Cardiac muscle cell (in vitro differentiated cells and primary cell): ENCODE measurements around the gene TPD52L2. TPM values are rescaled to one million over a fixed set of nuclear protein-coding genes. Genes with fewer than 3 reads are reported as not detected.

ENCODE experiments used
- DNase-seq, 2 donors: peaks; one replicate each; pipeline versions ENCODE4 v3.0.0 to v3.0.0-alpha.2; 2010 to 2017; ENCODE audit warnings: low read depth in 1 of 2, low spot score in 1 of 2
- H3K27ac ChIP-seq: fragments of 200-600 bp; sonication (generic); 2 replicates; pipeline ENCODE4 v1.5.1; 2016
- H3K27me3 ChIP-seq: fragments of 200-600 bp; sonication (generic); 2 replicates; pipeline ENCODE4 v1.6.0; 2016; ENCODE audit warnings: control low read depth
- H3K36me3 ChIP-seq: fragments of 200-600 bp; sonication (generic); 2 replicates; pipeline ENCODE4 v1.5.1; 2016; ENCODE audit warnings: control low read depth
- H3K4me1 ChIP-seq: fragments of 200-600 bp; sonication (generic); 2 replicates; pipeline ENCODE4 v1.8.1; 2017; ENCODE audit warnings: low read depth, mild to moderate bottlenecking, mixed run types
- H3K4me3 ChIP-seq: fragments of 200-600 bp; sonication (generic); 2 replicates; pipeline ENCODE4 v1.5.1; 2016; ENCODE audit warnings: mild to moderate bottlenecking
- H3K9me3 ChIP-seq: fragments of 200-600 bp; sonication (generic); 2 replicates; pipeline ENCODE4 v1.5.1; 2017; ENCODE audit warnings: low read depth, mild to moderate bottlenecking, control low read depth
- CTCF ChIP-seq: IDR thresholded peaks from 2 replicates; pipeline ENCODE4 v1.5.1; 2012; ENCODE audit warnings: low read depth, mild to moderate bottlenecking, low read length
- polyA plus RNA-seq: library from polyadenylated mRNA; unstranded; fragments of >200 nt; fragmentation: Nextera tagmentation; extraction: Ambion mirVana; gene quantifications from 2 replicates; pipeline ENCODE4 v1.2.1, GENCODE V29; 2016
- total RNA-seq: library from RNA; depleted of rRNA; stranded (reverse); fragments of >200 nt; gene quantifications from 2 replicates; pipeline ENCODE4 v1.2.3, GENCODE V29; 2016

The TPD52L2 gene
- total and polyA plus RNA-seq, 2 experiments from 2014 or later = 103 to 114 TPM

GRCh38 chr20:63885264-63886053 is 20.4 kb downstream of the TPD52L2 start:
- Histone ChIP-seq H3K4me1 (no peaks in the 10 kb centered on the region), H3K9me3 (no peaks in the 10 kb centered on the region), H3K36me3 (peaks cover 25% of the 10 kb centered on the region), H3K27me3 (no peaks in the 10 kb centered on the region), H3K4me3 (no peak overlapping the region), H3K27ac (no peak overlapping the region)
- no peak for TF ChIP-seq CTCF
- DNase-seq = no peak

GRCh38 chr20:63886054-63886419 is 21.0 kb downstream of the TPD52L2 start:
- TF ChIP-seq CTCF = no peak
- Histone ChIP-seq H3K27ac (no peak overlapping the region), H3K4me3 (no peak overlapping the region), H3K27me3 (no peaks in the 10 kb centered on the region), H3K9me3 (no peaks in the 10 kb centered on the region), H3K4me1 (no peaks in the 10 kb centered on the region), H3K36me3 (peaks cover 30% of the 10 kb centered on the region)
- no peak for DNase-seq

- TF ChIP-seq CTCF = no peak
- Histone ChIP-seq H3K9me3 (no peaks in the 10 kb centered on the region), H3K36me3 (peaks cover 32% of the 10 kb centered on the region), H3K4me1 (no peaks in the 10 kb centered on the region), H3K4me3 (no peak overlapping the region), H3K27ac (no peak overlapping the region), H3K27me3 (no peaks in the 10 kb centered on the region)
- DNase-seq = no peak
Measured at GRCh38 chr20:63886921-63887320, 21.9 kb downstream of the TPD52L2 start.

GRCh38 chr20:63889241-63890200 is 24.5 kb downstream of the TPD52L2 start:
- peaks cover 23% of the 10 kb centered on the region for H3K36me3 ChIP-seq
- TF ChIP-seq CTCF = no peak
- H3K4me3 ChIP-seq = no peak overlapping the region

GRCh38 chr20:63890201-63890576 is 25.1 kb downstream of the TPD52L2 start:
- peaks cover 23% of the 10 kb centered on the region for H3K36me3 ChIP-seq
- H3K4me1 ChIP-seq = no peaks in the 10 kb centered on the region
- no peak overlapping the region for H3K4me3 ChIP-seq
- DNase-seq = peak in 1 of 2 donors; percentile 35
- no peaks in the 10 kb centered on the region for H3K27me3 ChIP-seq
- no peak overlapping the region for H3K27ac ChIP-seq
- no peaks in the 10 kb centered on the region for H3K9me3 ChIP-seq
- TF ChIP-seq CTCF = no peak

More at GRCh38 chr20:63889241-63890200, 24.5 kb downstream of the TPD52L2 start:
- Histone ChIP-seq H3K27me3 (no peaks in the 10 kb centered on the region), H3K9me3 (no peaks in the 10 kb centered on the region), H3K27ac (no peak overlapping the region), H3K4me1 (no peaks in the 10 kb centered on the region)
- no peak for DNase-seq
